ENCODE results near the gene UBE2L6.

The UBE2L6 gene

DNA sequence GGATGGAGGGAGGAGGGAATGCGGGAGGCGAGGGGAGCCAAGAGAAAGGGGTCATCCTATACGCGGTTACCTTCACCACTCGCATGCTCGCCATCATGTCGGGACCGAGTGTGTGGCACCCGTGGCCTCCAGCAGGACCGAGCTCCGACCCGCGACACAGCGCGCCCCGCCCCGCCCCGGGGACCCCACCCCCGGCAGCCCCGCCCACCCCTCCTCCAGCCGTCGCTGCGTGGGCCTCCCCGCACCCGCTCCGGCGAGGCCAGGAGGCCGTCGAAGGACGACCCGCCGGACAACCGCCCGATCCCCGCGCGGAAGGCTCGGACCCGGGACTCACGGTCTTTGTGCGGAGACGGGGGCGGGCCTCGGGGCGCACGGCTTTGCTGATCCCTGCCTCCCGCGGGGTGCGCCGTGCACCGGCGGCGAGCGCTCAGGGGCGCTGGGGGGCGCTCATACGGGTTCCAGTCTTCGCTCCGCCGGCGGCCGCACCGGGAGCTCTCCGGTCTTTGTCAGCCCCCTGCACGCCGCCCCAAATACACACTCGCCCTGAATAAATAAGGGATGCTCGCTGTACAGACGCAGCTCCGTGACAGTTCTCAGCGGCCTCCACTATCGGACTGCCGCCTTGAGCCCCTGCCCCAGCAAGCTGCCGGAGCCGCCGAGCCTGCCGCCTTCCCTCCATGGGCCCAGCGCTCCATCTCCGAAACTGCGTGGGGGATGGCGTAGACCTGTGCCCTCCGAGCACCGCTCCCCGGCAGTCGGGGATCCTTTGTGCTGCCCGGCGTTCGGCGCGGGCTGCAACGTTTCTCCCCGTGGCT lies at the start of gene UBE2L6:
Gene UBE2L6 (minus strand): TSS at position 158 of the 815 bp plus-strand sequence. CDS start 61 bp downstream, at position 97.
- no peak for TF ChIP-seq GATA3 (IDR thresholded peaks at IDR 0.05; ENCODE audit: low read depth, low read length)
- no peak for TF ChIP-seq GATA2 (IDR thresholded peaks at IDR 0.05; ENCODE audit: low read depth, low read length)

DNA sequence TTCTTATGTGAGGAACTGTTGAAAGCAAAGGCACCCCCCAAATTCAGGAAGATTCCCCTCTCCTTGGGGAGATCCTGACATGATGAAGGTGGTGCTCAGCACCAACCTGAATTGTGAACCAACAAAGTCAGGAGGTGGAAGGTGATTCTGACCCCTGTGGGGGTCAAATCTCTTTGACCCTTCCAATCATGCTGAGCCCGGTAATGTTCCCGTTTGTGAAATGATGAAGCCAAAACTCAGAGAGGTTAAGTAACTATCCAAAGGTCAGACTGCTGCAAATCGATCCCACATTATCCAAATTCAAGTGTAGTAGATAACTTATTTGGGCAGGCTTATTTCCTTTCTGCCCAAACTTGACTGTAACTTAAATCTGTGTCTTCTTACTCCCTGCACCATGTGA lies 49.1 kb upstream of the UBE2L6 start:
- TF ChIP-seq GATA3 (IDR thresholded peaks at IDR 0.05; ENCODE audit: low read depth, low read length) (no peak), GATA2 (IDR thresholded peaks at IDR 0.05; ENCODE audit: low read depth, low read length) (no peak)

DNA sequence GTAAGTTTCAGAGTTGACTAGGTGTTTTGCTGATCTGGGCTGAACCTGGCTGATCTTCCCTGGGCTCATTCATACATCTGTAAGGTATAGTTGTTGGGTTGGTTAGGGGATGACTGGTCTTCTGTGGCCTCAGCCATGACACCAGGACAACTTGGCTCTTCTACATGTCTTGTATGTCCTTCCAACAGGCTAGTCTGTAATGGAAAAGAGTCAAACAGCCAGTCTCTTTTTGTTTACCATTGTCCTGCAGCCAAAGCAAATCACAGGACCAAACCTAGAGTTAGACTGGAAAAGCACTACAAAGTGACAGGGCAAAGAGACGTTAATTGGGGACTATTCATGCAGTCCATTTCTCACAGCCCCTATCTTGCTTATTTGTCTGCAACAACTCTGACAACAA lies 47.8 kb upstream of the UBE2L6 start:
- TF ChIP-seq GATA2 (IDR thresholded peaks at IDR 0.05; ENCODE audit: low read depth, low read length) (no peak), GATA3 (IDR thresholded peaks at IDR 0.05; ENCODE audit: low read depth, low read length) (no peak)

DNA sequence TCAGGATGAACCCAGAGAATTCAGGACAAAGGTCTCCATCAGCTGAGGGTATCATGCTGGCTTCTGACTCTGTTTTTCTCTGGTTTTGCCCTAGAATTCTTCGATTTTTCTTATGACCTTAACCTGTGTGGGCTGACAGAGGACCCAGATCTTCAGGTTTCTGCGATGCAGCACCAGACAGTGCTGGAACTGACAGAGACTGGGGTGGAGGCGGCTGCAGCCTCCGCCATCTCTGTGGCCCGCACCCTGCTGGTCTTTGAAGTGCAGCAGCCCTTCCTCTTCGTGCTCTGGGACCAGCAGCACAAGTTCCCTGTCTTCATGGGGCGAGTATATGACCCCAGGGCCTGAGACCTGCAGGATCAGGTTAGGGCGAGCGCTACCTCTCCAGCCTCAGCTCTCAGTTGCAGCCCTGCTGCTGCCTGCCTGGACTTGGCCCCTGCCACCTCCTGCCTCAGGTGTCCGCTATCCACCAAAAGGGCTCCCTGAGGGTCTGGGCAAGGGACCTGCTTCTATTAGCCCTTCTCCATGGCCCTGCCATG lies 46.8 kb upstream of the UBE2L6 start:
- TF ChIP-seq GATA3 (IDR thresholded peaks at IDR 0.05; ENCODE audit: low read depth, low read length) (no peak), GATA2 (IDR thresholded peaks at IDR 0.05; ENCODE audit: low read depth, low read length) (no peak)

DNA sequence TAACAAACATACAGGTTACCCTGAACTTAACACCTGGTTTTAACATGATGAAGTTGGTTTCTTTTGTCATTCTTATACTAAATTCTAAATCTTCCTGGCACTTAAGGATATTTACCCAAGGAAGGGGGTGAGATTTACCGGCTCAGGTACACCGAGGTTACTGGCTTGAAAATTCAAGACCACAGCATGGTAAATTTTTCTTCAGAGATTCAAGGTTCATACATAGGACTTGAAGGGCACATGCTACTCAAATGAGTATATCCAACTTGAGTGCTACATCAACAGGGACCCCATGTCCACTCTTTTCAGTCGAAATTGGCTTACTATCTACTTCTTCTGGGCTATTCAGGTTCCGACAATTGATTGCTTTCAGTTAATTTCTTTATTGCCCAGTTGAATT lies 42.7 kb upstream of the UBE2L6 start:
- TF ChIP-seq GATA2 (IDR thresholded peaks at IDR 0.05; ENCODE audit: low read depth, low read length), result no peak
- no peak for TF ChIP-seq GATA3 (IDR thresholded peaks at IDR 0.05; ENCODE audit: low read depth, low read length)

DNA sequence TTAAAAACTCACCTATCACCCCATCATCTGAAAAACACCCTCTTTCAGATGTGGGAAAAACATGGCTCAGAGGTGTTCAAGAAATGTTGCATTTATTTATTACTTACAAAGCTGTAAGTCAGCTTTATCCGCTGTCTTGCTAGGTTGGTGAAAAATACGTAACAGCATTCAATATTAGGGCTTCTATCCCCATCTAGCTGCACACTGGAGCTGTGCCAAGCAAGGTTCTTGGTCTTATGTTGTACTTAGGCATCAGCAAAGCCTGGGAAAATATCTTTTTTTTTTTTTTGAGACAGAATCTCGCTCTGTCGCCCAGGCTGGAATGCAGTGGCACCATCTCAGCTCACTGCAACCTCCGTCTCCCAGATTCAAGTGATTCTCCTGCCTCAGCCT lies 37.6 kb upstream of the UBE2L6 start:
- no peak for TF ChIP-seq GATA2 (IDR thresholded peaks at IDR 0.05; ENCODE audit: low read depth, low read length)
- no peak for TF ChIP-seq GATA3 (IDR thresholded peaks at IDR 0.05; ENCODE audit: low read depth, low read length)

DNA sequence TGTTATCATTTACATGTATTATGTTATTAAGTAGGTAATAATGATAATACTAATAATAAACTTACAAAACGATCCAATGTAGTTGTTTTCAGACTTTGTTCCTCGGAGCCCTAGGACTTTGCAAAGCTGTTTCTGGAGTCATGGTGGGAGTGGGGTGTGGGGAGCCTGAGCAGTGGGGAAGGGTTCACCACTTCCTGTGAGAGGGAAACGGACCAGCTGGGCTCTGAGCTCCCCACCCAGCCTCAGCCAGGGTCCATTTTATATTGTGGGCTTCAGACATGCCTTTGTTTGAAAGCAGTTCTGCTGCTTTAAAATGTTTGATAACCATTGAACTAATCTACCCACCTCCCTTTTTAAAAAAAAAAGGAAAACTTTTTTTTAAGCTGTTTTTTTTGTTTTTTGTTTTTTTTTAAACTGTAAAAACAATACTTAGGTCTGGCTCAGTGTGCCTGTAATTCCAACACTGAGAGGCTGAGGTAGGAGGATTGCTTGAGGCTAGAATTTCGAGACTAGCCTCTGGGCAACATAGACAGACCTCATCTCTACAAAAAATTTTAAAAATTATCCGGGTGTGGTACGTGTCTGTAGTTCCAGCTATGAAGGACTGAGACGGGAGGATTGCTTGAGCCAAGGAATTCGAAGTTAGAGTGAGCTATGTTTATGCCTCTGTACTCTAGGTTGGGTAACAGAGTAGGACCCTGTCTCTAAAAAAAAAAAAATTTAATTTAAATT lies 37.0 kb upstream of the UBE2L6 start:
- TF ChIP-seq GATA3 (IDR thresholded peaks at IDR 0.05; ENCODE audit: low read depth, low read length), result no peak
- no peak for TF ChIP-seq GATA2 (IDR thresholded peaks at IDR 0.05; ENCODE audit: low read depth, low read length)

DNA sequence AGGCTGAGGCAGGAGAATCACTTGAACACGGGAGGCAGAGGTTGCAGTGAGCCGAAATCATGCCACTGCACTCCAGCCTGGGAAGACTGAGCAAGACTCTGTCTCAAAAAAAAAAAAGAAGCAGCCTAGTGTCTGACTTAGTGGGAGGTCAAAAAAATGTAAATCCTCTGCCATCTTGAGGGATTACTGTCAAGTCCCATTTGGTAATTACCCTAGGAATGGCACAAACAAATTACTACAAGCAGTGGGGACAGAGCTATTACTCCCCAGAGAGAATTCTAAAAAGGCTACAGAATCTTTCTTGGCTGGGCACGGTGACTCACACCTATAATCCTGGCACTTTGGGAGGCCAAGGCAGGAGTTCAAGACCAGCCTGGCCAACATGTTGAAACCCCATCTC lies 33.8 kb upstream of the UBE2L6 start:
- TF ChIP-seq GATA2 (IDR thresholded peaks at IDR 0.05; ENCODE audit: low read depth, low read length) (no peak), GATA3 (IDR thresholded peaks at IDR 0.05; ENCODE audit: low read depth, low read length) (no peak)

DNA sequence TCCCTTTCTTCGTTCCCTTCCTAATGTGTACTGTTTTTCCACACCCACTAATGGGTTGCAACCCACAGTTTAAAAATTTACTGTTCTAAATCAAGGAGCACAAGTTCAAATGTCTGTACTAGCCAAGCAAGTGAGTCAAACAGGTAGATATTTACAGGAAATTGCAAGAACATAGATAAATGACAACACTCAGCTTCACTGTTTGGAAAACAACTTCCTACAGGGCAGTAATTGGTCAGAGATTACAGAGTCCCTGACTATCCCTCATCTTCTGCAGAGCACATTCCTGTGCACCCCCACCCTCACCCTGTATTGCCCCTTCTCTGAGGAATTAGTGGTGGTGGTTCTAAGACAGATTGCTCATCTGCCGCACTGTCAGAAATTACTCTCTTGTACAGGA lies 31.9 kb upstream of the UBE2L6 start:
- no peak for TF ChIP-seq GATA3 (IDR thresholded peaks at IDR 0.05; ENCODE audit: low read depth, low read length)

DNA sequence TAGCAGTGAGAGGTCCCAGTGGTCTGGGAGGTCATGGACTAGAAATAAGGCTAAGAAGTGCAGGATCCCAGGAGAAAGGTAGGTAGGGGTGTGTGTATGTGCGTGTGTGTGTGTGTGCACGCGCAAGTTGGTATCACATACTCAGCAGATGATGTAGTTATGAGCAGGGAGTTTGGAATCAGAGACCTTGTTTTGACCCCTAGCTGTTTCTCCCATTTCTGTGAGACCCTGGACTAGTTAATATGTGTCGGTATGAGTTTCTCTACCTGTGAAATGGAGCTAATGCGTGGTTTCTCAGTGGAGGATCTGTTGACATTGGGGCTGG lies 31.3 kb upstream of the UBE2L6 start:
- TF ChIP-seq GATA2 (IDR thresholded peaks at IDR 0.05; ENCODE audit: low read depth, low read length), result no peak

DNA sequence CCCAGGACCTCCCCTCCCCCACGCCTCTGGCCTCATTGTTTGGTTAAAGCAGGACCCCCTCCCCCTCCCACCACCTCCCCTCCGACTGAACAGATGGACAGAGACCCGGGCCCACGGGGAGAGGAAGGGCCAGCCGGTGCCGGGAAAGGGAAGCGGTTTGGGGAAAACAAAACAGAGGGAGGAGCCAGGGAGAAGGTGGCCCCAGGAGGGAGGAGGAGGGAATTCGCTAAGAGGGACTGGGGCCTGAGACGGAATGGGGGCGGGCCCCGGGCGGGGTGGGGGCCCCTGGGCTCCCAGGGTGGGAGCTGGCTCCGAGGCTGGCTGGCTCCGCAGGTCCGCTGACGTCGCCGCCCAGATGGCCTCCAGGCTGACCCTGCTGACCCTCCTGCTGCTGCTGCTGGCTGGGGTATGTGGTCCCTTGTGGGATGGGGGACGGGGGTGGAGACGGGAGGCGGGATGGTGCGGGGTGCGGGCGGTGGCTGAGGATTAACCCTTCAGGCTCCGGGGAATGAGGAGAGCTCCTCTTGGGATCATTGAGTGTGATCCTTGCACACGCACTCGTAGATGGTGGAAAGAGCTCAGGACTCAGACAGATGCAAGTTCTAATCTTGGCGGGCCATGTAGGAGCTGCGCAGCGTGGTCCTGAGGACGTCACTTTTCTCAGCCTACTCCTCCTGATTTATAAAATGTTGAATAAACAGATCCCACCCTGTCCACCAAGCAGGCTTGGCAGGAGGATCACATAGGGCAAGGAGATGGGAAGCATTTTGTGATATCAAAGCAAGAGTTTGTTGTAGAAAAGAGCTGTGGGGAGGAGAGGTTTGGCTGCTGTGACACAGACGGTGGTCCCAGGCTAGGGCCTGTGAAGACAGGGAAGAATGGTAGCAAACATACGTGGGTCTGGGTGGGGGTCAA lies 30.7 kb upstream of the UBE2L6 start:
- TF ChIP-seq GATA3 (IDR thresholded peaks at IDR 0.05; ENCODE audit: low read depth, low read length), result no peak
- no peak for TF ChIP-seq GATA2 (IDR thresholded peaks at IDR 0.05; ENCODE audit: low read depth, low read length)

DNA sequence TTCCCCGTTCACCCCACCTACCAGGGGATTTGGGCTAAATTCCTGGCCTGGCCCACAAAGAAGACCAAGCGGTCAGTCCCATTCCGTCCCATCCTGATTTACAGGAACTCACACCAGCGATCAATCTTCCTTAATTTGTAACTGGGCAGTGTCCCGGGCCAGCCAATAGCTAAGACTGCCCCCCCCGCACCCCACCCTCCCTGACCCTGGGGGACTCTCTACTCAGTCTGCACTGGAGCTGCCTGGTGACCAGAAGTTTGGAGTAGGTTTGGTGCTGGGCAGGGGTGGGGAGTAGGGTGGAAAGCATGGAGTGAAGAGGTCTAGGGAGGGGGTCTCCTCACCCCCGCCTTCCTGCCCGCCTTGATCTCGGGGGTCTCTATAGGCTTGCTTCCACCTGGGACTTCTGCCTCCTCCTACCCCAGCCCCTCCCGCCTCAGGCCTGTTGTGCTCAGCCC lies 30.0 kb upstream of the UBE2L6 start, which contains the start of gene SERPING1:
Gene SERPING1 (plus strand): TSS at position 225 of the 455 bp plus-strand sequence. CDS start 586 bp downstream, outside the sequence.
- TF ChIP-seq GATA3 (IDR thresholded peaks at IDR 0.05; ENCODE audit: low read depth, low read length) (no peak), GATA2 (IDR thresholded peaks at IDR 0.05; ENCODE audit: low read depth, low read length) (no peak)

DNA sequence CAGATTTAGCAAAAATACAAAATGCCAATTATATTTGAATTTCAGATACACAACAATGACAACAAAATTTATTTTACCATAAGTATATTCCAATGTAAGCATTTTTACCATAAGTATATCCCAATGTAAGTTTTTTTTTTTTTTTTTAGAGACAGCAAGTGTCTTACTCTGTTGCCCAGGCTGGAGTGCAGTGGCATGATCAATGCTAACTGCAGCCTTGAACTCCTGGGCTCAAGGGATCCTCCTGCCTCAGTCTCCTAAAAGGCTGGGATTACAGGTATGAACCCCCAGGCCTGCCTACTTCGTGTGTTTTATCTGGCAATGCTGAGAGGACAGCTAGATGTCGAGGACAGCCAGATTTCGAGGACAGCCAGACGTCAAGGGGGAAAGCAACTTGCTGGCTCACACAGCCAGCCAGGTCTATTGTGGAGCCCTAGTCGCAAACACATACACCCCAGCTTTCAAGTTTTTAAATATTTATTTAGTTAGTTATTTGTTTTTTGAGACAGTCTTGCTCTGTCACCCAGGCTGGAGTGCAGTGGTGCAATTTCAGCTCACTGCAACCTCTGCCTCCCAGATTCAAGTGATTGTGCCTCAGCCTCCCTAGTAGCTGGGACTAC lies 28.9 kb upstream of the UBE2L6 start:
- TF ChIP-seq GATA2 (IDR thresholded peaks at IDR 0.05; ENCODE audit: low read depth, low read length) (no peak), GATA3 (IDR thresholded peaks at IDR 0.05; ENCODE audit: low read depth, low read length) (no peak)
